Mammary epithelial cell (primary cell): ENCODE measurements around the gene PTGES2.

ENCODE experiments used
- CTCF ChIP-seq, 2 donors: IDR thresholded peaks in 1 of 2; conservative IDR thresholded peaks in 1 of 2; 2 replicates each; pipeline ENCODE4 v1.5.1; 2011 to 2012; ENCODE audit warnings: inconsistent platforms in 2 of 2, low read length in 2 of 2, mild to moderate bottlenecking in 2 of 2, control low read depth in 1 of 2, low read depth in 1 of 2; ENCODE audit not compliant: insufficient read depth in 1 of 2; ENCODE audit errors: extremely low read depth in 1 of 2
- EZH2 ChIP-seq: IDR thresholded peaks from 2 replicates; pipeline ENCODE4 v1.6.1; 2012; ENCODE audit warnings: low read length, inconsistent platforms, borderline replicate concordance

- TF ChIP-seq CTCF (conservative IDR thresholded peaks at IDR 0.05 in 1 of 2, IDR thresholded peaks at IDR 0.05 in 1 of 2; ENCODE audit: extremely low read depth in 1 of 2, insufficient read depth in 1 of 2, low read depth in 1 of 2, low read length in 2 of 2) = no peak
- no peak for TF ChIP-seq EZH2
Measured at GRCh38 chr9:128101231-128101661, 26.3 kb downstream of the PTGES2 start.
